GM18519 (cell line): ENCODE measurements around the gene KANSL3.
"Not testable (repeated sequence)": the region's sequence is repeated elsewhere in the genome, so short reads cannot be mapped to it uniquely, and the experiment has no call there.

Source experiments
- ATAC-seq: cut with Tn5 transposase; IDR thresholded peaks from one replicate; pipeline ENCODE4 v1.9.1; 2021; ENCODE audit warnings: mild to moderate bottlenecking, moderate library complexity; ENCODE audit not compliant: unreplicated experiment, low FRiP score

Gene KANSL3

DNA sequence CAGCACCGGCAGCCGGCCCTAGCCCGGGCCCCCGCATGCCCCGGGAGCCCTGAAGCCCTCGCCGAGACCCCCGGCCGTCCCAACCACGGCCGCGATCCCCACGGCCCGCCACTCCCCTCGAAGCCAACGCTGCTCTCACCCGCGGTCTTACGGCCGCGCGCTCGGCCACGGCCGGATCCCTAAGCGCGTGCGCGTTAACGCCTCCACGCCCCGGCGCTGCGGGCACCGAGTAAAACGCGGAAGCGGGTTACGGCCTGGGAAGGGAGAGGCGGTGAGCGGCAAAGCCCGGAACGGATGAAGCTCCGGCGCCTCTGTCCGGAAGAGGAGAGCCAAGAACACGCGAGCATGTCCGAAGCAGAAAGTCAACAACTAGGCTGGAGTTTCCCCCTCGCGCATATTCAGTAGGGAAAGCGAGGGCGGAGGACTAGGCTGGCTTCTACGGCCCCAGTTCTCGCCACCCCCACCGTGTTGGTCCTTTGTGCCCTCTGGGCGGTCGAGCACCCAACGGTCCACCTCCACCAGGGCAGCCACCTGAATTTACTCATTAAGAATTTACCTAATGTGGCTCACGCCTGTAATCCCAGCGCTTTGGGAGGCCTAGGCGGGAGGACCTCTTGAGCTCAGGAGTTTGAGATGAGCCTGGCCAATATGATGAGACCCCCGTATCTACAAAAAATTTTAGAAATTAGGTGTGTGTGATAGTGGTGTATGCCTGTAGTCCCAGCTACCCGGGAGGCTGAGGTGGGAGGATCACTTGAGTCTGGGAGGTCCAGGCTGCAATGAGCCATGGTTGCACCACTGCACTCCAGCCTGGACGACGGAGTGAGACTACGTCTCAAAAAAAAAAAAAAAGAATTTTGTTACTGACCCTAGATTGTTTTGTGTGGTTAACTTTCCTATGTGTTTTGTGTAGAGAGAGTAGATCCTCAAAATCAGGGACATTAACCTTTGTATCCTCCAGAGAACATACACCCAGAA lies at the start of gene KANSL3:
KANSL3 (minus strand) TSS at position 169 of the 978 bp plus-strand sequence. CDS start 1,177 bp downstream, outside the sequence.
- ATAC-seq, result peak; percentile 58

DNA sequence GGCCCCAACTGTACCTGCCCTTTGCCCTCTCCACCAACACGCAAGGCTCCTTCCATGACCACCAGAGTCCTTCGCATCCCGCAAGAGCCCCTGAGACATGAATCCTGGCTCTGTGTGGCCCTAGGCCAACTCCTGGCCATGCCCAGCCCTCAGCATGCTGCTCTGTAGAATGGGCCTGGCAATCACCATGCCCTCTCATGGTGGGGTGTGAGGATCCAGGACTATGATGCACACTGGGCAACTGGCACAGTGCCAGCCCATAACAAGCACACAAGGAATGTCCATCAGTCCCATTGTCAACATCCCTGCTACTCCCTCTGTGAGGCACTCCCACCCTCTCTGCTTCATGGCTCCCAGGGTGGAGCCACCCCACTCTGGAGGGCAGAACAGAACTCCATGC lies 49.2 kb upstream of the KANSL3 start:
- no peak for ATAC-seq

DNA sequence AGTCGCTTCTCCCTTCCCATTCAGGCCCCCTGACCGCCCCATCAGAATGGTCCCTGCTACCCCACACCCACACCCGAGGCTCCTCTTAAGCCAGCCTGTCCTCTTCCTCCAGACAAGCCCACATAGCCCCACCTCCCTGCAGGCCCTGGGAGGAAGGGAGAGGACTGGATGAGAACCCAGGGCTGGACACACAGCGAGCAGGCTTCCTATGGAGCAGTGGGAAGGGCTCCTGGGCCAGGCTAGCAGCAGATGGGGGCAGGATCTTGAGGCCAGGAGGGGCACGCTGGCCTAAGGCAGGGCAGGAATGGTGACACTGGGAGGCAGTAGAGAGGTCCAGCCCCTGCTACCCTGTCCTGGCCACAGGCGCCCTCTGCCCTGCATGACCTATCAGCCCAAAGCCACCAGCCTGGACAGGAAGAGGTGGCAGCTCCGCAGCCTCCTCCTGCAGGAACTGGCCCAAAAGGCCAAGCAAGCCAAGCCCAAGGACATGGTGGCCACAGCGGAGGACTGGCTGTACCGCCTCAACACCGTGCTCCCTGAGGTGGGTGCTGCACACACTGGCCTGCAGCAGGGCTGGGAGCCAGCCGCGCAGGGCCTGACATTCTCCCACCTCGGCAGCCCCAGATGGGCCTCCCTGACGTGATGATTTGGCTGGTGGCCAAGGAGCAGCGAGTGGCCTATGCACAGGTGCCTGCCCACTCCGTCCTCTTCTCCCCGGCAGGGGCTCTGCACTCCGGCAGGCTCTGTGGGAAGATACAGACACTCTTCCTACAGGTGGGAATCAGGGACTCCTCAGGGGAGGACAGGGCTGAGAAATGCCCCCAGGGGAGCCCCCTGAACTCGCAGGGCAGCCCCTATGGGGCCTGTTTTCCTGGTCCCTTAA lies 47.7 kb upstream of the KANSL3 start:
- no peak for ATAC-seq

DNA sequence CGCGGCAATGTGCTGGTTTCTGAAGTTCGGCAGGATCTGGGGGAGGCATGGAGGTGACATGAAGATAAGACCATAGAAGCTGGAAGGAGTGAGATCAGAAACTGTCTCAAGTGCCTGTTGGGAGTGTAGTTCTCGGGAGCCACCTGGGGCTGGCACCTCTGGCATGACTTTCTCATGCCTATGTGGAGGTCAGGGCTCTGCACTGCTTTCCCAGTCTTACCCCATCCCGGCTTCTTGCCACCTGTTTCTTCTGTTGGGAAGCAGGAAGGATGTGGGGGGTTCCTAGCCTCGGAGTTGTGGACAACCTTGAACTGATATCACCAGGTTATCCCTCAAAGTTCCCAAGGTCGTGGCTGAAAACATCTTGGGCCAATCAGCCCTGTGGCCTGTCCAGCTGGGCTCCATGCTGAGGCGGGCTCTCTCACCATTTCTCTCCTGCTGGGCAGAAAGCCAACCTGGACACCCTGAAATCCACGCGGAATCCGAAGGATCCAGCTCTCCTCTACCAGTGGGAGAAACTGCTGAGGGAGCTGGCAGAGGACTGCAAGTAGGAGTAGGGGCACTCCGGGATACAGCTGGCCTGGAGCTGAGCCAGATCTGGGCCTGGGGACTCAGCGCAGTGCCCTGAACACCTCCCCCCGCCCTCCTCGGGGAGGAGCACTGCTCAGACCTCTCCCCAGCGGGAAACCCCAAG lies 46.9 kb upstream of the KANSL3 start:
- no peak for ATAC-seq

DNA sequence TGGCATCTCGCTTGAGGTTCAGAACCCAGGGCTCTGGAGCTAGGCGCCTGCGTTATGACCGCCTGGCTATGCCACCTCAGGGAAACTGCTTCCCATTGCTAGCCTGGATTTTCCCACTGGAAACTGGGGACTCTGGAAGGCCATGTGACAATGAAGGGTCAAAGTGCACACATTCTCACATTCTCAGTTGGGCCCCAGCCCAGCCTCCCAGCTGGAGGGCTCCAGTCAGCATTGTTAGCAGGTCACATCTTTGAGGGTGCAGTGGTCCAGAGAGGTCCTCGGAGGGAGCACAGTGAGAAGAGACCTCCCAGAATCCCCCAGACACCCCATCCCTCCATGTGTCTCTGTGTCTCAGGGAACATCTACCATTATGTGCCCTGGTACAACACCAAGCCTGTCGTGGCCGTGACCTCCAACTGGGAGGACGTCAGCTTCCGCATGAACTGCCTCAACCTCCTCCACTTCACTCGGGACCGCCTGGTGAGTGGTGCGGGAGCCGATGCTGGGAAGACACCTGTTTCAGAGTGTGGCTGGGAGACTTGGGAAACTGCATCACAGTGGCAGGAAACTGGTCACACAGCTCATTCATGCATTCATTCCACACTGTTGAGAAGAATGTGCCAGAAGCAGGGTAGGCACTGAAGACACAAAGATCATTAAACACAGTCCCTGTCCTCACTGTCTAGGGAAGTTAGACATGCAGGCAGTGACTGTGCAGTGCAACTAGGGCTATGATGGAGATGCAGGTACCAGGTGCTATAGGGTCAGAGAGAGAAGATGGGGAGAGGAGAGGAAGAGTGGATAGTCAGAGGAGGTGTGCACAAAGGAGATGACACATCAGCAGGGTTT lies 46.1 kb upstream of the KANSL3 start:
- no peak for ATAC-seq

DNA sequence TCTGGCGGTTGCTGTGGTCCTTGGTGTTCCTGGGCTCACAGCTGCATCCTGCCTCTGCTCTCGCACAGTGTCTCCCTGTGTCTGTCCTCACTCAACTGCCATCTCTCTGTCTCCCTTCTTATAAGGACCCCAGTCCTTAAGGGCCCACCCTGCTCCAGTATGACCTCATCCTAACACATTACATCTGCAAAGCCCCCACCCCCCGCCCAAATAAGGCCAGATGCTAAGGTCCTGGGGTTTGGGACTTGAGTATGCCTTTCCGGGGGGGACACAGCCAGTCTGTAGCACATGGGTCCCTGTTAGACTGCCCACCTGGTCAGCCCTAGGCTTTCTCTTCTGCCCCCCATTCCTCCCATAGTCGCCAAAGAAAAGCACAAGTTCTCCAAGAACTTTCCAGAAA lies 45.2 kb upstream of the KANSL3 start:
- ATAC-seq, result no peak

DNA sequence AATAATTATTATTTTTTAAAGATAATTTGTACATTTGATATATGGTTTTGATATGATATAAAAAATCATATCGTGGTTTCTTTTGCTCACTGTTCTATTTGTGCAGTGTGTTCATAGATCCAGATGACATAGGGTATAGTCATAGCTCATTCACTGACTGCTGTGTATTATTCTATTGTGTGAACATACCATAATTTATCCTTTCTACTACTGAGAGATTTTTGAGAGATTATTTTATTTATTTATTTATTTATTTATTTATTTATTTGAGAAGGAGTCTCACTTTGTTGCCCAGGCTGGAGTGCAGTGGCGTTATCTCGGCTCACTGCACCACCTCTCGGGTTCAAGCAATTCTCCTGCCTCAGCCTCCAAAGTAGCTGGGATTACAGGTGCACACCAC lies 43.4 kb upstream of the KANSL3 start:
- ATAC-seq, result no peak

DNA sequence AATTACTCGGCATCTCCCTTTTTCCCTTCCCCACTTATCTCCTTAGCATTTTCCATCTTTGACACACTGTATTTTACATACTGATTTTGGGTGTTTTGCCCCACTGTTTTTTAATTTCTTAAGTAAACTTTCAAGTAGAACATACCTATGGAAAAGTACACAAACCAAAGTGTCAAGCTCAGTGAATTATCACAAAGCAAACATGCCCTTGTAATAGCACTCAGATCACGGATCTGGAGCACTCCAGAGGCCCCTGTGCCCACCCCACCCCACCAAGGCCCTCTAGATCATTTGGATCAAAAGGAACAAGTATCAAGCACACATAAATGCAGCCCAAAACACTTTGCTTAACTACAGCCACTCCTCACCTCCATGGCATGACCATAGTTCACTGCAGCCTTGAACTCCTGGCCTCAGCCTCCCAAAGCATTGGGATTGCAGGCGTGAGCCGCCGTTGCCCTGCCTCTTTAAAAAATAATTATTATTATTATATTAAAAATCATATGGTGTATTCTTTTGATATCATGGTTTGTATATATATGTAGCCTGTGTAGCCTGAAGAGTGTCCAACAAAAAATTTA lies 42.5 kb upstream of the KANSL3 start:
- ATAC-seq, result no peak

DNA sequence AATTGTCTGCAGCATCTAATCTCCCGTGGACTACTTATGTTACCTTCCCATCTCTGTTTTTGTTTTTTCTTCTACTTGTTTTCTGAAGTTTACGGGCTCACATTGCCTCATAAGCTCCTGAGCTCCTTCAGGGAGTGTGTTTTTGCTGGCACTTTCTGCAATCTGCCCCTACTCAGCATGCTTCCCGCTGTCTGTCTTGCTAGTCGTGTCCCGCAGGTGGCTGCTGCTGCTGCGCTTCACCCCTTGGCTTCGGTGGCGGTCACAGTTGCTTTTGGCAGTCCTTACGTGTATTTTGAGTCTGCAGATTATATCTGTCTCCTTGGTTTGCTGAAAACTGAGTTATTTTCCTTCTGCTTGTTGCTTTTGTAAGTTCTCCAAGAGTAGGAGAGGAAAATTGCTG lies 41.7 kb upstream of the KANSL3 start:
- ATAC-seq, result no peak

DNA sequence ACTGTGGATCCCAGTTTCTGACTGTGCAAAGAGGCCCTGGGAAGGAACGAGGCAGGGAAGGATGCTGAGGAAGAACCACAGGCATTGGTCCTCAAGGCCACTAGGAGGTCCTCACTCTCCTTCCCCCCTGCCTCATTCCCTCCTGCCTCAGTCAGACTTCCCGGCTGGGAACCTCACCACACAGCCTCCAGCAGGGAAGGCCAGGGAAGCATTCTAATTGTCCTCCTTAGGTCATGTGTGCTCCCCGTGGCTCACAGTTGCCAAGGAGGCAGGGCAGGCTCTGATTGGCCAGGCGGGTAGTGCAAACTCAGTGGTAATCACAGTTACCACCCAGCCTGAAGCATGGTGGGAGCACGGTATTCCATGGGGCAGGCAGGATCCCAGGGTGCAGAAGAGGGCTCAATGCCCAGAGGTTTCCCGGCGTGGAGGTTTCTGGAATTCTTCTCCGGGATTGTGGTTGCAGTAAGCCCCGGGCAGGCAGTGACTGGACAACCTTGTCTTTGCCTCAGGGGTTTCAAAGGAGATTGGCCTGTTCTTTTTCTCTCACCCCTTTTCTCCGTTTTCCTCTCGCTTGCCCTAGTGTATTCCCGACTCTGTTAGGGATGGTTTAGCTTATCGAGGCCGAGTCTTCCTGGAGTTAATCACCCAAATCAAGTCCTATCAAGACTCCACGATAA lies 31.6 kb upstream of the KANSL3 start:
- ATAC-seq, result no peak

DNA sequence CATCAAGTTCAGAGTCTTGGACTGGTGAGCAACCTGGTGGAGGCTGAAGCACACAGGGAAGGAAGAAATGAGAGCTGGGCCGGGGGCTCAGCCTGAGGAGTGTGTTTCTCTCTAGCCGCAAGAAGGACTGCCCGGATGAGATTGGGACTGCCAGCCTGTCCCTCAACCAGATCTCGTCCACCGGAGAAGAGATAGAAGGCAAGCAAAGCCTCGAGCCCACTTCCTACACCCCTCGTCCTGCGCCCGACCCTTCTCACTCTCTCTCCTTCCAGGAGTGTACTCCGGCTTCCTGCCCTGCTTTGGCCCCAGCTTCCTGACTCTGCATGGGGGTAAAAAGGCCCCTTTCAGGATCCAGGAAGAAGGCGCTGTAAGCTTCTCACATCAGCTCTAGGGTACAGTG lies 30.7 kb upstream of the KANSL3 start:
- ATAC-seq, result no peak

DNA sequence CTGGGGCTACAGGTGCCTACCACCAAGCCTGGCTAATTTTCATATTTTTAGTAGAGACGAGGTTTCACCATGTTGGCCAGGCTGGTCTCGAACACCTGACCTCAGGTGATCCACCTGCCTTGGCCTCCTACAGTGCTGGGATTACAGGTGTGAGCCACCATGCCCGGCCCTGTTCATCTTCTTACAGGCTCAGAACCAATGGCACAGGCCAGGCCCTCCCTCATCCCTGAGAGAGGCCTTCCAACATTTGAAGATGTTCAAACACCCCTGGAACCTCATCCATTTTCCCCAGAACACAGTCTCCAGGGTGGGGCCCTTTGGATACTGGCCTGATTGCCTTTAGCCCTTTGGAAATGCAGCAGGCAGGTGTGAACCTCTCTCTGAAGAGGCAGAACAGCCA lies 27.6 kb upstream of the KANSL3 start:
- not testable (repeated sequence) for ATAC-seq

DNA sequence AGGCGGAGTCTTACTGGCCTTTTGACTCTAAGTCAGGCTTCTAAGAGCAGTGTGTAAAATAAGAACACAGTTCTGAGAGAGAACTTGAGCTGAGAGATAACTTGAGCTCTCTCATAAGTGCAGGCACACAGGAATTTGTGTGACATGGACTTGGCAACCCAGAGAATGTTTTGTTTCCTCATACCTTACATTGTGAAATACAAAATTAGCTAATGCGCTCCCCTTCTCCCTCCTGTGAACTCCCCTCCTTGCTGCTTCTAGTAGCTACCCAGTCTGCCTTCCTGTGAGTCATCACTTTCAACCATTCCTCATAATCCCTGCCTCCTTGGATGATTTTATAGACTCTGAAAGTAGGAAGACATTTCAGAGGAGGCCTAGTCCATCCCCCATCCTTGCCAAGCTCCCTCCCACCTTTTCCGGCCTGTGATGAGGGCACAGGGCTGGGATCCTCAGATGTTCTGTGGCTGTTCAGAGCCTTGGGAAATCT lies 27.0 kb upstream of the KANSL3 start:
- ATAC-seq, result no peak

DNA sequence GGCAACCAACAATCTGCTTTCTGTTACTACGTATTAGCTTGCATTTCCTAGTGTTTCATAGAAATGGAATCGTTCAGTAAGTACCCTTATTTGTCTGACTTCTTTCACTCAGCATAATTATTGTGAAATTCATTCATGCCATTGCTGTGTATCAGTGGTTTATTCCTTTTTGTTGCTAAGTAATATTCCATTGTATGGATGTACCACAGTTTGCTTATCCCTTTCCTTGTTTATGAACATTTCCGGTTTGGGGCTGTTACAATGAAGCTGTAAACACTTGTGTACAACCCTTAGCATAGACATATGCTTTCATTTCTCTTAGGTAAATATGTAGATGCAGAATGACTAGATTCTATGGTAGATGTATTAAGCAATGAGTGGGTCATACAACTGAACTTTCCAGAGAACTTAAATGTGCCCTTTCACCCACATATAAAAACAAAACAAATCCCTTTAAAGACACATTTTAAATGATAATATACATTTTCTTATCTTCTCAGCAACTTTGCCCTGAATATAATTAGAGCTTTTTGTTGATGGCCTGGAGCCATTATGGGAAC lies 26.3 kb upstream of the KANSL3 start:
- no peak for ATAC-seq

DNA sequence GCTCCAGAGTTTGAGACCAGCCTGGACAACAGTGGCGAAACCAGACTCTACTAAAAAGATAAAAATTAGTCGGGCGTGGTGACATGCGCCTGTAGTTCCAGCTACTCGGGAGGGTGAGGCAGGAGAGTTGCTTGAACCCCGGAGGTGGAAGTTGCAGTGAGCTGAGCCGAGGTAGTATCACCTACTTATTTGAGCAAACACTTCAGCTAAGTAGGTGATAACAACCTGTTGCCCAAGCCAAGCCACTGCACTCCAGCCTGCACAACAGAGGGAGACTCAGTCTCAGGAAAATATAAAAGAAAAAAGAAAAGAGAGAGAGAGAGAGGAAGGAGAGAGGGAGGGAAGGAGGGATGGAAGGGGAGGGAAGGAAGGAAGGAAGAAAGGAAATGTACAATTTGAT lies 25.7 kb upstream of the KANSL3 start:
- no peak for ATAC-seq

DNA sequence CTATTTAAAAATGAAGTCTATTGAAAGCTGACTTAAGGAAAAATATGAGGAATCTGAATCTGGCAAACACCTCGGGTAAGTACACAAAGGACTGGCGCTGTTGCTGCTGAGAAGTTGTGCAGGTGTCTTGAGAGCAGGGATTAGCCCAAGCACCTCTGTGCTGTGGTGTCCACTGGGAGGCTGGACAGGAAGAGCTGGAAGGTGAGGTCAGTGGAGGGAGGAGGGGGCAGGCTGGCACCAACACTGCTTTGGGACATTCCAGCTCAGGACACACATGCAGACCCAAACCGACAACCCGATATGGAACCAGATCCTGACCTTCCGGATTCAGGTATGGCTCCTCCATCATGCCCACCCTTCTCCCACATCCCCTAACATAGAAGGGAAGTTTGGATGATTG lies 25.1 kb upstream of the KANSL3 start:
- no peak for ATAC-seq

DNA sequence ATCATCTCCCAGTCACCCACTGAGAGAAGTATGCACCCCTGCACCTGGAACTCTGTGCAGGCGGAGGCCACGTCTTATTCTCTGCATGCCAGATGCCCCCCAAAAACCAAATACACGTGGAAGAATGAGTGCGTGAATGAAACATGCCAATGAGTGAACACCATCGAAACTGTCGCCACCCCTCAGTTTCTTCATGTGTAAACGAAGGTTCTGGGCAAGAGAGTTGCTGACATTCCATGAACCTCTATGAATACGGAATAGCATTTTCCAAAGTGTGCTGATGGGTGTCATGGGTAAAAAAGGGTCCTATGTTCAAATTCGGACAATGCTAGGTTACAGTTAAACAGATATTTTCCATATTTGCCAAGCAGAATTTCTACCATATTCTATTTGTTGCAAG lies 24.2 kb upstream of the KANSL3 start:
- no peak for ATAC-seq

DNA sequence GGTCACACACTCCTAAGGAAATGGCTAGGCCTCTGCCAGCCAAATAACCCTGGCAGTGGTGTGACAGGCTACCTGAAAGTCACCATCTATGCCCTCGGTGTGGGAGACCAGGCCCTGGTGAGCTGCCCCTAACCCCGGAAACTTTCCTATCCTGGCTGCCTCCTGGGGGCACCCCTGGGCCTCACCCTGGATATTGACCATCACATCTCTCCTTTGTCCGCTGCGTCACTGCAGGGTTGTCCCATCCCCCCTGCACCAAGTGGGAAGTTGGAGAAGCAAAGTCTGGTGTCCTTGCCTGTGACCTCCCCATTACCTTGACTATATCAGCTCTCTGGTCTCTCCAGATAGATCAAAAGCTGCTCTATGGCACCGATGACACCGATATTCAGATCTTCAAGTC lies 23.2 kb upstream of the KANSL3 start:
- ATAC-seq, result no peak
